ENCODE results near the gene MIEN1. TPM values are rescaled to one million over a fixed set of nuclear protein-coding genes. Genes with fewer than 3 reads are reported as not detected.

Gene MIEN1
- total and polyA plus RNA-seq, 12 donors, result 27.7 to 190 (median 41.1) TPM

DNA sequence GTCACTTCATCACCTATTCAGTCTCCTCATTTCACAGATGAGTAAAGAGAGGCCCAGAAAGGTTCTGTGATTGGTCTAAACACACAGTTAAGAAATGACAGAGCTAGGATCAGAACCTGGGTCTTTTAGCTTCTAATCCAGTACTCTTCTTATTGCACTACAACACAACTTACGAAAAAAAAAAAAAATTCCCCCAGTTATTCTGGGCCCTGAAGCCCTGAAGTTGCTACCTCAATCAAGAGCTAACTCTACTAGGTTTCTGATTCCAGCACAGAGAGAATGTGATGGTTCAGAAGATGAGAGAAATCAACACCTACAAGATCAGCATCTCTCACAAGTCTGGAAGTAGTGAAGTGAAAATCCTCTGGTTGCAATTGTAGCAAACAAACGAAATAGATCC, 44.7 kb upstream of the MIEN1 start:
- 75 to 82% methylated on average over 2 of the region's 2 CpGs for WGBS, 2 donors
- DNase-seq (no peak), ATAC-seq (no peak)
- Histone ChIP-seq H3K4me3 (peak overlapping the region in 1 of 10 donors; percentile 47), H3K9me3 (no peaks in the 10 kb centered on the region), H3K27me3 (peaks cover 0 to 74% (median 38%) of the 10 kb centered on the region in 7 donors), H3K4me1 (peaks cover 0 to 21% (median 0%) of the 10 kb centered on the region in 9 donors), H3K27ac (peak overlapping the region in 1 of 10 donors; percentile 86), H3K36me3 (no peaks in the 10 kb centered on the region)
- TF ChIP-seq, protein P1, sequence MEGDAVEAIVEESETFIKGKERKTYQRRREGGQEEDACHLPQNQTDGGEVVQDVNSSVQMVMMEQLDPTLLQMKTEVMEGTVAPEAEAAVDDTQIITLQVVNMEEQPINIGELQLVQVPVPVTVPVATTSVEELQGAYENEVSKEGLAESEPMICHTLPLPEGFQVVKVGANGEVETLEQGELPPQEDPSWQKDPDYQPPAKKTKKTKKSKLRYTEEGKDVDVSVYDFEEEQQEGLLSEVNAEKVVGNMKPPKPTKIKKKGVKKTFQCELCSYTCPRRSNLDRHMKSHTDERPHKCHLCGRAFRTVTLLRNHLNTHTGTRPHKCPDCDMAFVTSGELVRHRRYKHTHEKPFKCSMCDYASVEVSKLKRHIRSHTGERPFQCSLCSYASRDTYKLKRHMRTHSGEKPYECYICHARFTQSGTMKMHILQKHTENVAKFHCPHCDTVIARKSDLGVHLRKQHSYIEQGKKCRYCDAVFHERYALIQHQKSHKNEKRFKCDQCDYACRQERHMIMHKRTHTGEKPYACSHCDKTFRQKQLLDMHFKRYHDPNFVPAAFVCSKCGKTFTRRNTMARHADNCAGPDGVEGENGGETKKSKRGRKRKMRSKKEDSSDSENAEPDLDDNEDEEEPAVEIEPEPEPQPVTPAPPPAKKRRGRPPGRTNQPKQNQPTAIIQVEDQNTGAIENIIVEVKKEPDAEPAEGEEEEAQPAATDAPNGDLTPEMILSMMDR (IDR thresholded peaks at IDR 0.05), result no peak
- intact Hi-C loops (cut with DNase I), result no loop called here

DNA sequence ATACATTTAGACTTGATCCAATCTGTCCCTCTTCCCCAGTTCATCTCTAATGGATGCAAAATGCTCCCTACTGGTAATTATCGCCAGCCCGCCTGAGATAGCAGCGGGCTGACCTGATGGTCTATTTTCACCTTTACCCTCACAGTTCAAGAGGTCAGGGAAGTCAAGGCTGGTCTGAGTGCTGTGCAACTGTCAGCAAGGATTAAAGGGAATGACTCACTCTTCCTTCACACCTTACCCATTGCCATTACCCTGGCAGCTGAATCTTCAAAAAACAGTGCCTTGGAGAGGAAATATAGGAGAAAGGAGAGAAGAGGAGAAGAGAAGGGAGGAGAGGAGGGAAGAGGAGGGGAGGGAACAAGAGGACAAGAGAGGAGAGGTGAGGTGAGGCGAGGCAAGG, 43.7 kb upstream of the MIEN1 start:
- intact Hi-C loops (cut with DNase I), result no loop called here
- peaks cover 0 to 64% (median 28%) of the 10 kb centered on the region in 7 donors for H3K27me3 ChIP-seq
- H3K27ac ChIP-seq, result peak overlapping the region in 1 of 10 donors; percentile 86
- DNase-seq (no peak), ATAC-seq (no peak)
- H3K36me3 ChIP-seq, result no peaks in the 10 kb centered on the region
- peaks cover 0 to 20% (median 0%) of the 10 kb centered on the region in 9 donors for H3K4me1 ChIP-seq
- TF ChIP-seq, protein P1 (IDR thresholded peaks at IDR 0.05), result no peak
- H3K4me3 ChIP-seq, result no peak overlapping the region
- H3K9me3 ChIP-seq, result no peaks in the 10 kb centered on the region
- WGBS, 2 donors, result 70 to 74% methylated on average over 4 of the region's 4 CpGs

DNA sequence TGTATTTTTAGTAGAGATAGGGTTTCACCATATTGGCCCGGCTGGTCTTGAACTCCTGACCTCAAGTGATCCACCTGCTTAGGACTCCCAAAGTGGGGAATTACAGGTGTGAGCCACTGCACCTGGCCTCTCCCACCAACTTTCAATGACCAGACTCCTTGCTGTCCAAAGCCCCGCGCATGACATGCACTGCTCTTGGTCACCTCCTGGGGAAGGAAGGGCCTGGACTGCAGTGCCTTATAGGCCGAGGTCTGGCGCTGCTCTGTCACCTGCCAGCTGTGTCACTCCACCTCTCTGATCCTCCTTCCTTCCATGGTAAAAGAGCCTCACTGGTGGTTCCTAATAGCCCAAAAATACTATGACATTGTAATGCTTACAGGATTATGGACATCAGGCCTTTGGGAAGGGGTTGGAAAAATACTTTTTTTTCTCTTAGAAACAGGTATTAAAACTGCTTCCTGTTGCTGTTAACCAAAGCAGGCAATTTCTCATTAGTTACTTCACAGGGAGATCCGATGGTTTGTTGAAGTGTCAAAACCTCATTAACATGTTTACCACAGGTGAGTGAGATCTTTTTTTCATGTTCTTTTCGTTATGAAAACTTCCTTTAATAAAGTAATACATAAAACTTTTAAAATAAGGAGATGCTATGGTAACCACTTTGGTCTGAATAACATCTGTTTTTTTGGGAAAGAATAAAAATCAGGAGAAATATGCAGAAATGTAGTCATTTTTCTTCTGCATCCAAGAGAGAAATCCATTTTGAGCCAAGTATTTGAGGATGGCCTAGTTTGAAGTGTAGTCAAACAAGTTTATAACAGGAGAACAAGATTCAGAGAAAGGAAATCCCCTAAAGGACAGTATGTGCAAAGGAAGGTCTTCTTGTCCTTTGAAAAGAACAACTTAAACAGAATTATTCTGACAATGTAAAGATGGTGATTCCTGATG, 42.9 kb upstream of the MIEN1 start:
- TF ChIP-seq, protein P1 (IDR thresholded peaks at IDR 0.05), result no peak
- Histone ChIP-seq H3K27ac (peak overlapping the region in 1 of 10 donors; percentile 86), H3K9me3 (no peaks in the 10 kb centered on the region), H3K27me3 (peaks cover 0 to 56% (median 26%) of the 10 kb centered on the region in 7 donors), H3K36me3 (no peaks in the 10 kb centered on the region), H3K4me1 (peaks cover 0 to 15% (median 0%) of the 10 kb centered on the region in 9 donors), H3K4me3 (no peak overlapping the region)
- no peak for ATAC-seq
- WGBS, 2 donors, result 82 to 83% methylated on average over 7 of the region's 7 CpGs
- intact Hi-C loops (cut with DNase I), result no loop called here
- DNase-seq, result no peak

DNA sequence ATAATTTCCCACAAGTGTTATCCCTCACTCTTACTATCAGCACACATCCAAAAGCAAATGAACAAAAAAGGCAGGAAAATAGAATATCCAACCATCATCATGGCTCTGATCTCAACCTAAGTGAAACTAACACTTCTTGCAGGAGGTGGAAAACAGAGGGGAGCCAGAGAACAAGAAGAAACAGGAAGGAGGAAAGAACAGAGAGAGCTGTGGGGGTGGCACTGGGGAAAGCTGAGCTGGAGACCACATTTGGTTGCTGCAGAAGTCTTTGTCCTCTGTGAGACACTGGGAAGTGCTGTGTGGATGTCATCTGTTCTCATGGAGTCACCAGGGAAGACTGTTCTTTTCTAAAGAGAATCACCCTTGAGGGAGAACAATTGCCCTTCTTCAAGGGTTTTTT, 42.1 kb upstream of the MIEN1 start:
- H3K9me3 ChIP-seq, result no peaks in the 10 kb centered on the region
- no peak overlapping the region for H3K4me3 ChIP-seq
- ATAC-seq (no peak), DNase-seq (no peak)
- intact Hi-C loops (cut with DNase I), result no loop called here
- TF ChIP-seq, protein P1 (IDR thresholded peaks at IDR 0.05), result no peak
- H3K4me1 ChIP-seq, result peaks cover 0 to 10% (median 0%) of the 10 kb centered on the region in 9 donors
- H3K36me3 ChIP-seq, result no peaks in the 10 kb centered on the region
- peak overlapping the region in 1 of 10 donors; percentile 86 for H3K27ac ChIP-seq
- H3K27me3 ChIP-seq, result peaks cover 0 to 49% (median 18%) of the 10 kb centered on the region in 7 donors

Measured in heart right ventricle (tissue), 16 donors.